GM12878 (cell line): ENCODE data around the gene FOSL1. TPM values are rescaled to one million over a fixed set of nuclear protein-coding genes. Genes with fewer than 3 reads are reported as not detected.
A peak's percentile ranks its signal among the peaks of the same experiment; 100 is the strongest.

Experiments used
- BHLHE40 ChIP-seq, 2 experiments: fragments of 450-650 bp in 1 of 2; IDR thresholded peaks; 2 replicates each; pipeline ENCODE4 v1.6.1; 2011 to 2017; ENCODE audit warnings: low read depth in 2 of 2, borderline replicate concordance in 1 of 2, improper control_type of control experiment in 1 of 2, low read length in 1 of 2, mild to moderate bottlenecking in 1 of 2
- CHD1 ChIP-seq: IDR thresholded peaks from 2 replicates; pipeline ENCODE4 v1.6.1; 2012; ENCODE audit warnings: low read depth, low read length, improper control_type of control experiment
- CREB1 ChIP-seq: IDR thresholded peaks from 2 replicates; pipeline ENCODE4 v1.6.1; 2012; ENCODE audit warnings: low read depth, mild to moderate bottlenecking, inconsistent platforms
- E2F8 ChIP-seq: fragments of 450-650 bp; IDR thresholded peaks from 2 replicates; pipeline ENCODE4 v1.6.1; 2018; ENCODE audit warnings: mild to moderate bottlenecking, low read depth, moderate library complexity; ENCODE audit not compliant: partially characterized antibody
- EGR1 ChIP-seq, 2 experiments: IDR thresholded peaks; 1 replicate in 1 of 2; 2 replicates in 1 of 2; pipeline ENCODE4 v1.6.1; 2011 to 2012; ENCODE audit warnings: low read depth in 2 of 2, low read length in 2 of 2, borderline replicate concordance in 1 of 2, mild to moderate bottlenecking in 1 of 2, moderate library complexity in 1 of 2
- FOXM1 ChIP-seq: IDR thresholded peaks from 2 replicates; pipeline ENCODE4 v1.6.1; 2012; ENCODE audit warnings: low read depth, mild to moderate bottlenecking, inconsistent platforms, low read length, moderate library complexity
- HCFC1 ChIP-seq: fragments of 150-350 bp; IDR thresholded peaks from 2 replicates; pipeline ENCODE4 v1.6.1; 2014; ENCODE audit warnings: low read length
- IRF4 ChIP-seq: IDR thresholded peaks from 2 replicates; pipeline ENCODE4 v1.6.1; 2011; ENCODE audit warnings: low read depth, low read length
- KLF5 ChIP-seq: fragments of 450-650 bp; IDR thresholded peaks from 2 replicates; pipeline ENCODE4 v1.6.1; 2014; ENCODE audit warnings: mild to moderate bottlenecking; ENCODE audit not compliant: partially characterized antibody
- PML ChIP-seq: IDR thresholded peaks from 2 replicates; pipeline ENCODE4 v1.6.1; 2012; ENCODE audit warnings: low read length, inconsistent platforms
- POLR2A ChIP-seq: IDR thresholded peaks from 2 replicates; pipeline ENCODE4 v1.6.1; 2011; ENCODE audit warnings: low read depth, mild to moderate bottlenecking, low read length
- POLR2AphosphoS5 ChIP-seq: IDR thresholded peaks from 2 replicates; pipeline ENCODE4 v1.6.1; 2011; ENCODE audit warnings: mild to moderate bottlenecking, low read length, inconsistent platforms
- POU2F2 ChIP-seq: IDR thresholded peaks from 3 replicates; pipeline ENCODE4 v1.6.1; 2011; ENCODE audit warnings: low read depth, mild to moderate bottlenecking, low read length, borderline replicate concordance
- RB1 ChIP-seq: fragments of 450-650 bp; formaldehyde crosslinking; IDR thresholded peaks from 2 replicates; pipeline ENCODE4 v1.6.1; 2017; ENCODE audit warnings: mild to moderate bottlenecking, borderline replicate concordance
- SMC3 ChIP-seq: IDR thresholded peaks from 2 replicates; pipeline ENCODE4 v1.6.1; 2011; ENCODE audit warnings: low read length, improper control_type of control experiment, borderline replicate concordance
- SUPT20H ChIP-seq: IDR thresholded peaks from 2 replicates; pipeline ENCODE4 v1.6.1; 2011; ENCODE audit warnings: low read depth, mild to moderate bottlenecking, low read length, moderate library complexity, borderline replicate concordance; ENCODE audit not compliant: control insufficient read depth
- TCF12 ChIP-seq: IDR thresholded peaks from 2 replicates; pipeline ENCODE4 v1.6.1; 2011; ENCODE audit warnings: low read depth, mild to moderate bottlenecking, low read length
- USF1 ChIP-seq: IDR thresholded peaks from 2 replicates; pipeline ENCODE4 v1.6.1; 2011; ENCODE audit warnings: borderline replicate concordance, low read depth, mild to moderate bottlenecking, moderate library complexity, mixed read lengths, low read length; ENCODE audit not compliant: insufficient read depth; ENCODE audit errors: extremely low read length
- ZBED1 ChIP-seq: IDR thresholded peaks from 2 replicates; pipeline ENCODE4 v1.6.1; 2016; ENCODE audit warnings: borderline replicate concordance
- ZBTB40 ChIP-seq: fragments of 450-650 bp; IDR thresholded peaks from 2 replicates; pipeline ENCODE4 v1.6.1; 2016; ENCODE audit warnings: mild to moderate bottlenecking, moderate library complexity, borderline replicate concordance
- ZNF207 ChIP-seq: fragments of 450-650 bp; IDR thresholded peaks from 2 replicates; pipeline ENCODE4 v1.6.1; 2014; ENCODE audit warnings: antibody characterized with exemption, mild to moderate bottlenecking, borderline replicate concordance
- ZNF217 ChIP-seq: fragments of 450-650 bp; IDR thresholded peaks from 2 replicates; pipeline ENCODE4 v1.6.1; 2017; ENCODE audit warnings: antibody characterized with exemption, mild to moderate bottlenecking
- ZNF622 ChIP-seq: fragments of 450-650 bp; IDR thresholded peaks from 2 replicates; pipeline ENCODE4 v1.6.1; 2017; ENCODE audit warnings: mild to moderate bottlenecking, inconsistent platforms
- ZSCAN29 ChIP-seq: fragments of 450-650 bp; IDR thresholded peaks from 2 replicates; pipeline ENCODE4 v1.6.1; 2017; ENCODE audit warnings: mild to moderate bottlenecking, moderate library complexity
- polyA plus RNA-seq, 11 experiments: library from polyadenylated mRNA; depleted of rRNA in 4 of 11; unstranded in 6 of 11; stranded (reverse) in 5 of 11; fragments of >200 nt; fragmentation: Nextera tagmentation in 4 of 11; fragmentation: Illumina TruSeq in 1 of 11; extraction: Ambion mirVana in 4 of 11; extraction: Trizol in 1 of 11; gene quantifications; 1 replicate in 1 of 11; 2 replicates in 10 of 11; pipeline versions ENCODE4 v1.2.1 to v1.2.3, GENCODE V29; 2011 to 2016; ENCODE audit warnings: inconsistent platforms in 2 of 11, missing spikeins in 2 of 11, low read depth in 1 of 11
- total RNA-seq, 4 experiments: library from RNA; depleted of rRNA in 3 of 4; stranded (reverse); fragments of >200 nt in 3 of 4; fragmentation: Illumina TruSeq in 1 of 4; extraction: Trizol in 1 of 4; gene quantifications; 2 replicates each; pipeline versions ENCODE4 v1.2.1 to v1.2.3, GENCODE V29; 2013 to 2021

Gene FOSL1
- total and polyA plus RNA-seq, 10 of the 15 experiments (the other 5 are each of a cell fraction or from before 2014, with no cell fraction given) = 0.82 to 5.4 (median 2.1) TPM

- TF ChIP-seq E2F8 (no peak), CREB1 (no peak), EGR1 (IDR thresholded peaks at IDR 0.05; ENCODE audit: borderline replicate concordance in 1 of 2, low read depth in 2 of 2, low read length in 2 of 2) (peak in 1 of 2 experiments; percentile 92; a peak in 2 of 3 replicates), ZBTB40 (no peak), TCF12 (0 out of 2 replicates have a peak, but pooled peaks have one; percentile 47), POLR2A (peak; percentile 87), IRF4 (no peak), RB1 (no peak; the same call in 1 of the 2 replicates), BHLHE40 (IDR thresholded peaks at IDR 0.05; ENCODE audit: borderline replicate concordance in 1 of 2, low read depth in 2 of 2, low read length in 1 of 2) (0 out of 4 replicates have a peak, but pooled peaks of 1 of the 2 experiments have one; percentile 3), HCFC1 (no peak; the same call in 1 of the 2 replicates), PML (no peak), FOXM1 (no peak), SUPT20H (no peak), CHD1 (no peak), ZNF217 (no peak), ZBED1 (0 out of 2 replicates have a peak, but pooled peaks have one; percentile 35), POU2F2 (peak; percentile 81; the same call in 2 of the 3 replicates), ZSCAN29 (no peak), KLF5 (no peak), SMC3 (no peak), POLR2AphosphoS5 (peak; percentile 99), ZNF622 (no peak), ZNF207 (peak; percentile 7; the same call in 1 of the 2 replicates), USF1 (no peak)
Observed at GRCh38 chr11:65859095-65859811, 40.9 kb downstream of the FOSL1 start (continued).
